ENCODE measurements around the gene DCUN1D3. TPM values are rescaled to one million over a fixed set of nuclear protein-coding genes. Genes with fewer than 3 reads are reported as not detected.
"Not testable (repeated sequence)": the region's sequence is repeated elsewhere in the genome, so short reads cannot be mapped to it uniquely, and the experiment has no call there.

Gene DCUN1D3
- total RNA-seq, 1 donor from 2014 or later, result 12.9 TPM

DNA sequence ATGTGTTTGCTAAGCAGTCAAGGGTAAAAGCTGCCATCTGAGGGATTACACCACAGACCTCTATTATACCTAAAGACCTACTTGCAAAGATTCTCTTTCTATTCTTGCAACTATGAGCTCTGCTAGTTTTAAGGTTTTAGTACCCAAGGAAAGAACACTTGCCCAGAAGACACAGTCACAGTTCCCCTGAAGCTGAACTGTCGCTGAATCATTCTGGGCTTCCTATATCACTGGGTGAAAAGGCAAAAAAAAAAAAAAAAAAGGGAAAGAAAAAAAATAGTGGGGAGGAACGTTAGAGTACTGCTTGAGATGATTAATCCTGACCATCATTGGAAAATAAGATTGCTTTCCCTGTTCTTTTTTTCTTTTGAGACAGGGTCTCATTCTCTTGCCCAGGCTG lies 38.3 kb upstream of the DCUN1D3 start:
- Mint-ChIP-seq H3K9me3 (no peaks in the 10 kb centered on the region), H3K4me3 (no peak overlapping the region), H3K27ac (no peak overlapping the region), H3K36me3 (no peaks in the 10 kb centered on the region), H3K27me3 (no peaks in the 10 kb centered on the region), H3K4me1 (ENCODE audit: unreplicated experiment) (no peaks in the 10 kb centered on the region)
- TF ChIP-seq, protein P1, sequence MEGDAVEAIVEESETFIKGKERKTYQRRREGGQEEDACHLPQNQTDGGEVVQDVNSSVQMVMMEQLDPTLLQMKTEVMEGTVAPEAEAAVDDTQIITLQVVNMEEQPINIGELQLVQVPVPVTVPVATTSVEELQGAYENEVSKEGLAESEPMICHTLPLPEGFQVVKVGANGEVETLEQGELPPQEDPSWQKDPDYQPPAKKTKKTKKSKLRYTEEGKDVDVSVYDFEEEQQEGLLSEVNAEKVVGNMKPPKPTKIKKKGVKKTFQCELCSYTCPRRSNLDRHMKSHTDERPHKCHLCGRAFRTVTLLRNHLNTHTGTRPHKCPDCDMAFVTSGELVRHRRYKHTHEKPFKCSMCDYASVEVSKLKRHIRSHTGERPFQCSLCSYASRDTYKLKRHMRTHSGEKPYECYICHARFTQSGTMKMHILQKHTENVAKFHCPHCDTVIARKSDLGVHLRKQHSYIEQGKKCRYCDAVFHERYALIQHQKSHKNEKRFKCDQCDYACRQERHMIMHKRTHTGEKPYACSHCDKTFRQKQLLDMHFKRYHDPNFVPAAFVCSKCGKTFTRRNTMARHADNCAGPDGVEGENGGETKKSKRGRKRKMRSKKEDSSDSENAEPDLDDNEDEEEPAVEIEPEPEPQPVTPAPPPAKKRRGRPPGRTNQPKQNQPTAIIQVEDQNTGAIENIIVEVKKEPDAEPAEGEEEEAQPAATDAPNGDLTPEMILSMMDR (conservative IDR thresholded peaks at IDR 0.05), result no peak
- DNase-seq (ENCODE audit: extremely low spot score, unreplicated experiment), result no peak

DNA sequence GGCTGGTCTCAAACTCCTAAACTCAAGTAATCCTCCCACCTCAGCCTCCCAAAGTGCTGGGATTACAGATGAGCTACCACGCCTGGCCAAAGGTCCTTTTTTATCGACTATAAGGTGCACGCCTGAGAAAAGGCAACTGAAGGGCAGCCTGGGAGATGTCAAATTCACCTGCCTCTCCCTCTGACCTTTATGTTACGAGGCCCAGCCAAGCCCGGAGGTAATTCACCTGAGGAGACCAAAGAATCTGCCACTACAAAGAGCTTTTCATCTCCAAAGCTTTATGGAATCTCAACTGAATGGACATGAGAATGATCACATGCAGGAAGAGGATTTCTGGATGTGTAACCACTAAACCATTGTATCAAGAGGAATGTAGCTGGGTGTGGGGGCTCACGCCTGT lies 37.6 kb upstream of the DCUN1D3 start:
- Mint-ChIP-seq H3K4me1 (ENCODE audit: unreplicated experiment) (no peaks in the 10 kb centered on the region), H3K36me3 (no peaks in the 10 kb centered on the region)

DNA sequence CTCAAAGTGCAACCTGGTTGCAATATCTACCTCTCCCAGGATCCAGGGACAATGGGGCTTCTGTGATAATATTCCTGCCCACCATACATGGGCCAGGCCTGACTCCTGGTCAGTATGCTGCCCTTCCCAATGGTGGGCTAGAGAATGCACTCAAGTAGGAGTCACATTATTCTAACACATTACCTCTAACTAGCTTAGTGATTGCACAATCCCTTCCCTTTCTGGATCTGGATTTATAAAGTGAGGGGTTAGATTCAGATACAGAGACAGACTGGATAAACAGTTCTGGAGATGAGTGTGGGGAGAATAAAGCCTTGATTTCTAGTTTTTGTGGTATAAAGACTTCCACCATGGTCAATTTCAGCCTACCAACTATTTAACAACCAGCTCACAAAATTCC lies 33.4 kb upstream of the DCUN1D3 start:
- TF ChIP-seq, protein P1 (conservative IDR thresholded peaks at IDR 0.05), result no peak
- Mint-ChIP-seq H3K4me1 (ENCODE audit: unreplicated experiment) (no peaks in the 10 kb centered on the region), H3K27me3 (no peaks in the 10 kb centered on the region), H3K4me3 (no peak overlapping the region), H3K36me3 (no peaks in the 10 kb centered on the region), H3K27ac (no peak overlapping the region), H3K9me3 (no peaks in the 10 kb centered on the region)
- DNase-seq (ENCODE audit: extremely low spot score, unreplicated experiment), result no peak

More for the DNA sequence above, 37.6 kb upstream of the DCUN1D3 start:
- H3K9me3 Mint-ChIP-seq, result no peaks in the 10 kb centered on the region
- H3K27me3 Mint-ChIP-seq, result no peaks in the 10 kb centered on the region
- no peak overlapping the region for H3K27ac Mint-ChIP-seq
- no peak for DNase-seq (ENCODE audit: extremely low spot score, unreplicated experiment)
- H3K4me3 Mint-ChIP-seq, result no peak overlapping the region
- TF ChIP-seq, protein P1 (conservative IDR thresholded peaks at IDR 0.05), result no peak

DNA sequence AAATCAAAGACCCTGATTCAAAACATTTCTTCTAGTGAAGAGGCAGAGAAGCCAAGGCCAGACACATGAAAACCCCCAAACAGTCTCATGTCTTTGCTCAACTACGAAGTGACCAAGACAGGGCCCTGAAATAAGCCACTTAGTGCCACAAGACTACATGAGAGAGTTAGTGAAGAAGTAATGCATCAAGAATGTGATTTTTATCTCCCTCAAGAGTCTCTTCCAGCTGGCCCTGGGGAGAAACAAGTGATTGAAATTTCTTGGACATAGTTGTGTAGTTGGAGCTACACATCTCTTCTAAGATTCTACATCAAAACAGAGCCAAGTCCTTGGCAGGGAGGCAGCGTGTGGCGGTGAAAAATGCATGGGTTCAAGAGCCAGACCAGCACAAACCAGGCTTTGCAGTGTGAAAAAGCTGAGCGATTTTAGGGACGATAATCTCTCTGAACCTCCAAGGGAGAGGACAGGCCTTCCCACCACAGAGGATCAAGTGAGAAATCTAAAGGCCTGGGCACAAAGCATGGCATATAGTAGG lies 31.0 kb upstream of the DCUN1D3 start:
- H3K27me3 Mint-ChIP-seq, result no peaks in the 10 kb centered on the region
- TF ChIP-seq, protein P1 (conservative IDR thresholded peaks at IDR 0.05), result no peak
- H3K27ac Mint-ChIP-seq, result no peak overlapping the region
- no peaks in the 10 kb centered on the region for H3K4me1 Mint-ChIP-seq (ENCODE audit: unreplicated experiment)
- H3K4me3 Mint-ChIP-seq, result no peak overlapping the region
- no peak for DNase-seq (ENCODE audit: extremely low spot score, unreplicated experiment)
- H3K9me3 Mint-ChIP-seq, result no peaks in the 10 kb centered on the region
- H3K36me3 Mint-ChIP-seq, result no peaks in the 10 kb centered on the region

DNA sequence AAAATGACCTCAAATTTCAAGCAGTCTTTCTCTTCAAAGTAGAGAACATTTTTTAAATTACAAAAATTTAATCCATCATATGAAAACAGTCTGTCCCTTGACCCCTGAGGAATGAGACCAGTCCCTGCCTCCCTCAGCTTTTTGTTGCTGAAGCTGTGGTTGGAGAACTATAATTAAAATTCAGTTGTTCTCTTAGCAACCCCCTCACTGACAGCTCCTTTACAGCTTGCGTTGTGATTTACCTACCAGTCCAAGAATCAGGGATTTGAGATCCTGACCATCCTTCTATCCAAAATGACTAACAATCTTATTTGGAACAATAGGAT lies 30.2 kb upstream of the DCUN1D3 start:
- TF ChIP-seq, protein P1 (conservative IDR thresholded peaks at IDR 0.05), result no peak
- no peaks in the 10 kb centered on the region for H3K36me3 Mint-ChIP-seq
- H3K27ac Mint-ChIP-seq, result no peak overlapping the region
- no peaks in the 10 kb centered on the region for H3K4me1 Mint-ChIP-seq (ENCODE audit: unreplicated experiment)
- no peak overlapping the region for H3K4me3 Mint-ChIP-seq
- H3K9me3 Mint-ChIP-seq, result no peaks in the 10 kb centered on the region
- H3K27me3 Mint-ChIP-seq, result no peaks in the 10 kb centered on the region
- DNase-seq (ENCODE audit: extremely low spot score, unreplicated experiment), result no peak

DNA sequence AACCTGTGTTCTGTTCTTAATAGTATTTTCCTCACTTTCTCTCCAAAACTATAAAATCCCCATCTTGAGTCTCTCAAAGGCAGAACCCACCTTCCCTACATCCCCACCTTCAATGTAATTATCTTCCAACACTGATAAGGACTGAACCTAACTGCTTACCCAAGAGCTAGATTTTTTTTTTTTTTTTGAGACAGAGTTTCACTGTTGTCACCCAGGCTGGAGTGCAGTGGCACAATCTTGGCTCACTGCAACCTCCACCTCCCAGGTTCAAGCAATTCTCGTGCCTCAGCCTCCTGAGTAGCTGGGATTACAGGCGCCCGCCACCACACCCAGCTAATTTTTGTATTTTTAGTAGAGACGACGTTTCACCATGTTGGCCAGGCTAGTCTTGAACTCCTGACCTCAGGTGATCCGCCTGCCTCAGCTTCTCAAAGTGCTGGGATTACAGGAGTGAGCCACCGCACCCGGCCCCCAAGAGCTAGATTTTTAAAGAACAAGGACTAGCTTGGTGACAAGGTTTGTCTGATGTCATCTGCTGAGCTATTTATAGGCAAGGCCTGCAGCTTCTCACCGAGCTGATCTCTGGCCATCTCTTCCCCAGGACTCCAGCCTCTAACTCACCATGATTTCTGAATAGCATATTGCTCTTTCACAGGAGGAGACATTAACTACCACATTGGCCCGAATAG lies 29.7 kb upstream of the DCUN1D3 start:
- not testable (repeated sequence) for H3K4me1 Mint-ChIP-seq (ENCODE audit: unreplicated experiment); H3K27me3 Mint-ChIP-seq; H3K4me3 Mint-ChIP-seq; H3K27ac Mint-ChIP-seq; H3K9me3 Mint-ChIP-seq; H3K36me3 Mint-ChIP-seq; DNase-seq (ENCODE audit: extremely low spot score, unreplicated experiment)
